Mesothelial cell of epicardium (in vitro differentiated cells): ENCODE data around the gene ZFYVE16. TPM values are rescaled to one million over a fixed set of nuclear protein-coding genes. Genes with fewer than 3 reads are reported as not detected.

ENCODE experiments used
- DNase-seq, 2 experiments: peaks; one replicate each; pipeline ENCODE4 v3.0.0; 2021; ENCODE audit warnings: low spot score in 2 of 2; ENCODE audit not compliant: unreplicated experiment in 2 of 2
- H3K27ac Mint-ChIP-seq: 2 replicates; pipeline ENCODE4 v1.8.0; 2021; ENCODE audit warnings: mixed read lengths
- H3K27me3 Mint-ChIP-seq: 2 replicates; pipeline ENCODE4 v1.8.0; 2021; ENCODE audit warnings: low read depth, mixed read lengths
- H3K36me3 Mint-ChIP-seq: 2 replicates; pipeline ENCODE4 v1.8.0; 2021; ENCODE audit warnings: mixed read lengths
- H3K4me1 Mint-ChIP-seq: 2 replicates; pipeline ENCODE4 v1.8.0; 2021; ENCODE audit warnings: mixed read lengths
- H3K4me3 Mint-ChIP-seq: 2 replicates; pipeline ENCODE4 v1.8.0; 2021; ENCODE audit warnings: mild to moderate bottlenecking, moderate library complexity, mixed read lengths
- H3K9me3 Mint-ChIP-seq: 2 replicates; pipeline ENCODE4 v1.8.0; 2021; ENCODE audit warnings: mixed read lengths
- total RNA-seq: library from RNA; stranded (reverse); gene quantifications from 3 replicates; pipeline ENCODE4 v1.2.1, GENCODE V29; 2021
- TF ChIP-seq, protein P1 (sequence below): fragments of 200-600 bp; sonication (generic); IDR thresholded peaks from one replicate; pipeline ENCODE4 v1.5.0; 2021; ENCODE audit warnings: antibody characterized with exemption; ENCODE audit not compliant: unreplicated experiment

Gene ZFYVE16
- total RNA-seq, 1 donor from 2014 or later, result 76.6 TPM

DNA sequence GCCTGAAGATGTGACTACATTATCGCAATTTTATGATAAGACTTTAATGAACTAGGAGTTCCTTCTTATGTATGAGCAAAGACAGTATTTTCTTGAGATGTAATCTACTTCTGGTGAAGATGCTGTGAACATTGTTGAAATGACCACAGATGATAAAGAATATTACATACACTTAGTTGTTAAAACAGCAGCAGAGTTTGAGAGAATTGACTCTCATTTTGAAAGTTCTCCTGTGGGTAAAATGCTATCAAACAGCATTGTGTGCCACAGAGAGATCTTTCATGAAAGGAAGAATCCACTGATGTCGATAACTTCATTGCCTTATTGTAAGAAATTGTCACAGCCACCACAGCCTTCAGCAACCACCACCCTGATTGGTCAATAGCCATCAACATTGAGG, 88.0 kb downstream of the ZFYVE16 start:
- Mint-ChIP-seq H3K4me1 (peaks cover 3% of the 10 kb centered on the region), H3K27ac (no peak overlapping the region), H3K4me3 (no peak overlapping the region), H3K9me3 (peaks cover 20% of the 10 kb centered on the region), H3K36me3 (peaks cover 7% of the 10 kb centered on the region), H3K27me3 (no peaks in the 10 kb centered on the region)
- TF ChIP-seq, protein P1, sequence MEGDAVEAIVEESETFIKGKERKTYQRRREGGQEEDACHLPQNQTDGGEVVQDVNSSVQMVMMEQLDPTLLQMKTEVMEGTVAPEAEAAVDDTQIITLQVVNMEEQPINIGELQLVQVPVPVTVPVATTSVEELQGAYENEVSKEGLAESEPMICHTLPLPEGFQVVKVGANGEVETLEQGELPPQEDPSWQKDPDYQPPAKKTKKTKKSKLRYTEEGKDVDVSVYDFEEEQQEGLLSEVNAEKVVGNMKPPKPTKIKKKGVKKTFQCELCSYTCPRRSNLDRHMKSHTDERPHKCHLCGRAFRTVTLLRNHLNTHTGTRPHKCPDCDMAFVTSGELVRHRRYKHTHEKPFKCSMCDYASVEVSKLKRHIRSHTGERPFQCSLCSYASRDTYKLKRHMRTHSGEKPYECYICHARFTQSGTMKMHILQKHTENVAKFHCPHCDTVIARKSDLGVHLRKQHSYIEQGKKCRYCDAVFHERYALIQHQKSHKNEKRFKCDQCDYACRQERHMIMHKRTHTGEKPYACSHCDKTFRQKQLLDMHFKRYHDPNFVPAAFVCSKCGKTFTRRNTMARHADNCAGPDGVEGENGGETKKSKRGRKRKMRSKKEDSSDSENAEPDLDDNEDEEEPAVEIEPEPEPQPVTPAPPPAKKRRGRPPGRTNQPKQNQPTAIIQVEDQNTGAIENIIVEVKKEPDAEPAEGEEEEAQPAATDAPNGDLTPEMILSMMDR, result no peak
- no peak for DNase-seq

DNA sequence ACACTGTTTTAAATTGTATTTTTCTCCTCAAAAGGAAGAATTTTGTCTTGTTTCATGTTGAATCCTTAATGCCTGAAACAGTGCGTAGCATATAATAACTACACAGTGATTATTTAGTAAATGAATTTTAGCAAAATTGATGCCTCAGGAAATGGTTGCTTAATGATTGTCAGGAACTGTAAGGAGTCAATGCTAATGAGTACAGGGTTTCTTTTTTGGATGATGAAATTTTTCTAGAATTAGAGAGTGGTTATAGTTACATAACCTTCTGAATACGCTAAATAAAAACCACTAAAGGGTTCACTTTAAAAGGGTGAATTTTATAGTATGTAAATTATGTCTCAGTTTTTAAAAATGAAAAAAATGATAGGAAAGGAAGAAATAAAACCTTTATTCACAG, 94.9 kb downstream of the ZFYVE16 start:
- no peaks in the 10 kb centered on the region for H3K36me3 Mint-ChIP-seq
- no peak overlapping the region for H3K27ac Mint-ChIP-seq
- TF ChIP-seq, protein P1, result no peak
- H3K9me3 Mint-ChIP-seq, result peaks cover 3% of the 10 kb centered on the region
- DNase-seq, result no peak
- H3K4me1 Mint-ChIP-seq, result no peaks in the 10 kb centered on the region
- H3K27me3 Mint-ChIP-seq, result no peaks in the 10 kb centered on the region
- H3K4me3 Mint-ChIP-seq, result no peak overlapping the region

DNA sequence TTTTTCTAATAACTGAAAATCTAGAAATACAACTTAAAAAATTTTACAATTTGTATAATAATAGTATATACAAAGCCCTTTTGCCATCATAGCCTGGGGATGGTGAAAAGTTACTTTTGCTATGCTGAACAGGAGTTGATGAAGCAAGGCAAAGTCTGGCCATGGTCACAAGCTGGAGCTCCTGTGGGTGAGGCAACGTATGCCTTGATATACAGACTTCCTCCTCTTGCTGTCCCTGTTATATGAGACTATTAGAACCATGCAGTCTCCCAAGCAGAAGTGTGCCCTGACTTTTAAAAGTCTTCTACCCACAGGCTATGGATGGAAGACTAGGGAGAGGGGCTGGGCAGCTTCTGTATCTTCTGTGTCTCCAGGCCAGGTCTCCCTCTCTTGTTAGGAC, 95.8 kb downstream of the ZFYVE16 start:
- Mint-ChIP-seq H3K36me3 (no peaks in the 10 kb centered on the region), H3K4me3 (no peak overlapping the region), H3K4me1 (no peaks in the 10 kb centered on the region), H3K27me3 (no peaks in the 10 kb centered on the region), H3K27ac (no peak overlapping the region), H3K9me3 (peaks cover 3% of the 10 kb centered on the region)
- TF ChIP-seq, protein P1, result no peak
- DNase-seq, result no peak

DNA sequence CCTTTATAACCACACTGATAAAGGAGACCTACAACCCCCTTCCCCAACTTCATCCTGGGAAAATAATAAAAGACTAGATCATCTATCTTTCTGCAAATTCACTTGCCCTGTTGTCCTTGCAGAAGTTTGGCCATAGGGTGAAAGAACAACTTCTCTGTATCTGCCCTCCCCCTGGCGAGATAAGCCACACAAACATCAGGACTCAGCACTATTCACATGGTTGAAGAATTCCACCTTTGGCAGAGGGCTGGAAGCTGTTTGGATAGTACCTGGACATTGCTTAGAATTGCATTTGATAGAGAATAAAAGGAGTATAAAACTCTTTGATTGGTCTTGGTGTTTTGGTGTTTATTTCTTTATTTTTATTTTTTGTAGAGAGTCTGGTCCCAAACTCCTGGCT, 97.0 kb downstream of the ZFYVE16 start:
- H3K9me3 Mint-ChIP-seq, result peaks cover 2% of the 10 kb centered on the region
- H3K36me3 Mint-ChIP-seq, result no peaks in the 10 kb centered on the region
- H3K4me1 Mint-ChIP-seq, result no peaks in the 10 kb centered on the region
- H3K27ac Mint-ChIP-seq, result no peak overlapping the region
- no peaks in the 10 kb centered on the region for H3K27me3 Mint-ChIP-seq
- H3K4me3 Mint-ChIP-seq, result no peak overlapping the region
- TF ChIP-seq, protein P1, result no peak
- no peak for DNase-seq

DNA sequence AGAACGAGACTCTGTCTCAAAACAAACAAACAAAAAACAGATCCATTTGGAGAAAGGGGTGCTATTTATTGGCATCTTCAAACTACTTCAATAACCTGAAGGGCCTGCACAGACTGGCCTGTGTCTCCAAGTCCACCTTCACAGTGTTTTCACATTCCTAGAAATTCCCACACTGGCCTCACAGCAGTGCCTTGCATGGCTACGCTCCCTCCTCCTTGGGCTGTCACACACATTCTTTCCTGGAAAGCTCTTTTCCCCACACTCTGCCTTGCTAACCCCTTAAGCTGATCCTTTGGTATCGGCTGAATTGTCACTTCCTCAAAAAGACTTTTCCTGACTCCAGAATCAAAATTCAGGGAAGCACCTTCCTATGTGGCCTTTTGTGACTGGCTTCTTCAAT, 99.8 kb downstream of the ZFYVE16 start:
- Mint-ChIP-seq H3K27ac (no peak overlapping the region), H3K36me3 (no peaks in the 10 kb centered on the region), H3K27me3 (no peaks in the 10 kb centered on the region)

More for the DNA sequence above, 99.8 kb downstream of the ZFYVE16 start:
- Mint-ChIP-seq H3K9me3 (no peaks in the 10 kb centered on the region), H3K4me3 (no peak overlapping the region), H3K4me1 (no peaks in the 10 kb centered on the region)
- DNase-seq, result no peak
- TF ChIP-seq, protein P1, result no peak
